Vagina (tissue), 2 donors: Measurements from ENCODE around the gene RNPC3. TPM values are rescaled to one million over a fixed set of nuclear protein-coding genes. Genes with fewer than 3 reads are reported as not detected.
"Not testable (repeated sequence)": the region's sequence is repeated elsewhere in the genome, so short reads cannot be mapped to it uniquely, and the experiment has no call there.

Experiments used
- DNase-seq, 2 donors: peaks; one replicate each; pipeline ENCODE4 v3.0.0-alpha.2; 2017; ENCODE audit errors: extremely low spot score in 2 of 2
- H3K27ac ChIP-seq: fragments of 200-600 bp; sonication (generic); one replicate; pipeline ENCODE4 v1.5.1; 2019
- H3K27me3 ChIP-seq: fragments of 200-600 bp; sonication (generic); one replicate; pipeline ENCODE4 v1.5.1; 2019
- H3K36me3 ChIP-seq, 2 donors: fragments of 200-600 bp; sonication (generic); one replicate each; pipeline ENCODE4 v1.5.1; 2017 to 2019
- H3K4me1 ChIP-seq: fragments of 200-600 bp; sonication (generic); one replicate; pipeline ENCODE4 v1.5.1; 2019
- H3K4me3 ChIP-seq, 2 donors: fragments of 200-600 bp; sonication (generic); 1 replicate in 1 of 2; 2 replicates in 1 of 2; pipeline ENCODE4 v1.5.1; 2016 to 2019
- H3K9me3 ChIP-seq: fragments of 200-600 bp; sonication (generic); one replicate; pipeline ENCODE4 v1.5.1; 2019
- CTCF ChIP-seq, 3 experiments: fragments of 450-650 bp in 2 of 3; fragments of 200-600 bp in 1 of 3; sonication (generic) in 1 of 3; IDR thresholded peaks; one replicate each; pipeline ENCODE4 v1.5.1; 2017 to 2019; ENCODE audit warnings: antibody characterized with exemption in 3 of 3, mild to moderate bottlenecking in 2 of 3, moderate library complexity in 2 of 3
- POLR2A ChIP-seq, 2 donors: fragments of 450-650 bp; IDR thresholded peaks; one replicate each; pipeline ENCODE4 v1.6.1; 2017; ENCODE audit warnings: antibody characterized with exemption in 2 of 2, mild to moderate bottlenecking in 2 of 2, moderate library complexity in 2 of 2
- POLR2AphosphoS5 ChIP-seq, 2 donors: sonication (generic); formaldehyde crosslinking; IDR thresholded peaks; one replicate each; pipeline ENCODE4 v1.9.0; 2017; ENCODE audit warnings: antibody characterized with exemption in 2 of 2, mild to moderate bottlenecking in 2 of 2, low read depth in 1 of 2; ENCODE audit not compliant: insufficient read depth in 1 of 2
- intact Hi-C: fragments of 100-400 bp; cut with DNase I; formaldehyde crosslinking; loops from one replicate; pipeline ENCODE4 v1.15.1; 2023
- total RNA-seq: library from RNA; depleted of rRNA; stranded (reverse); fragments of >200 nt; gene quantifications from one replicate; pipeline ENCODE4 v1.2.3, GENCODE V29; 2016

Gene RNPC3
- total RNA-seq, 1 donor from 2014 or later: 21.6 TPM

- Histone ChIP-seq H3K36me3 (no peaks in the 10 kb centered on the region), H3K4me1 (no peaks in the 10 kb centered on the region), H3K27me3 (no peaks in the 10 kb centered on the region), H3K9me3 (no peaks in the 10 kb centered on the region), H3K4me3 (no peak overlapping the region), H3K27ac (no peak overlapping the region)
- DNase-seq: no peak
- TF ChIP-seq POLR2A (IDR thresholded peaks at IDR 0.05): no peak
- TF ChIP-seq CTCF (IDR thresholded peaks at IDR 0.05): no peak
- TF ChIP-seq POLR2AphosphoS5 (IDR thresholded peaks at IDR 0.05; ENCODE audit: insufficient read depth in 1 of 2, low read depth in 1 of 2): no peak
- intact Hi-C loops: no loop called here
Observed at GRCh38 chr1:103583887-103584286, 58.4 kb downstream of the RNPC3 start.

GRCh38 chr1:103584537-103584936 is 59.0 kb downstream of the RNPC3 start:
- H3K4me3 ChIP-seq: no peak overlapping the region
- no peaks in the 10 kb centered on the region for H3K9me3 ChIP-seq
- no peaks in the 10 kb centered on the region for H3K4me1 ChIP-seq
- no peaks in the 10 kb centered on the region for H3K27me3 ChIP-seq
- intact Hi-C loops: no loop called here
- no peak for DNase-seq
- TF ChIP-seq POLR2AphosphoS5 (IDR thresholded peaks at IDR 0.05; ENCODE audit: insufficient read depth in 1 of 2, low read depth in 1 of 2) (no peak), CTCF (IDR thresholded peaks at IDR 0.05) (no peak), POLR2A (IDR thresholded peaks at IDR 0.05) (no peak)
- no peak overlapping the region for H3K27ac ChIP-seq
- no peaks in the 10 kb centered on the region for H3K36me3 ChIP-seq

GRCh38 chr1:103602740-103603139 is 77.2 kb downstream of the RNPC3 start:
- H3K27me3 ChIP-seq, H3K4me3 ChIP-seq, H3K9me3 ChIP-seq, intact Hi-C loops, DNase-seq, H3K4me1 ChIP-seq, H3K36me3 ChIP-seq, H3K27ac ChIP-seq: not testable (repeated sequence)

Other genes starting within 250 kb of the RNPC3 start
- gene AMY2B, start 45.9 kb downstream of the RNPC3 start, total RNA-seq: 25.0 TPM
- gene AMY2A, start 91.7 kb downstream of the RNPC3 start, total RNA-seq: not detected
- gene AMY1A, start 130.1 kb downstream of the RNPC3 start, total RNA-seq: not detected
- gene AMY1B, start 170.5 kb downstream of the RNPC3 start, total RNA-seq: not detected
- not detected for gene AMY1C, start 224.2 kb downstream of the RNPC3 start, total RNA-seq